K562 (cell line): ENCODE measurements around the gene IKZF3. TPM values are rescaled to one million over a fixed set of nuclear protein-coding genes. Genes with fewer than 3 reads are reported as not detected.
A peak's percentile ranks its signal among the peaks of the same experiment; 100 is the strongest.

Experiments used
- BDP1 ChIP-seq: IDR thresholded peaks from 3 replicates; pipeline ENCODE4 v1.6.1; 2011; ENCODE audit not compliant: insufficient read length, insufficient read depth
- FIP1L1 ChIP-seq: fragments of 200-400 bp; formaldehyde crosslinking; IDR thresholded peaks from 2 replicates; pipeline ENCODE4 v1.6.1; 2018; ENCODE audit warnings: mild to moderate bottlenecking, low read depth, low read length; ENCODE audit not compliant: poor library complexity, severe bottlenecking
- HEY1 ChIP-seq: fragments of 250-450 bp; sonication (Bioruptor Pico); IDR thresholded peaks from 2 replicates; pipeline ENCODE4 v1.5.0; 2020; ENCODE audit warnings: mild to moderate bottlenecking, moderate library complexity, borderline replicate concordance
- HLTF ChIP-seq: fragments of 450-650 bp; IDR thresholded peaks from 2 replicates; pipeline ENCODE4 v1.6.1; 2016
- NCOR1 ChIP-seq: fragments of 450-650 bp; IDR thresholded peaks from 2 replicates; pipeline ENCODE4 v1.6.1; 2016; ENCODE audit warnings: mild to moderate bottlenecking, moderate library complexity
- NRF1 ChIP-seq, 2 experiments: fragments of 450-650 bp; IDR thresholded peaks in 1 of 2; conservative IDR thresholded peaks in 1 of 2; 2 replicates each; pipeline ENCODE4 v1.6.1; 2014; ENCODE audit warnings: mild to moderate bottlenecking in 2 of 2
- SIX5 ChIP-seq, 2 experiments: IDR thresholded peaks; 2 replicates each; pipeline ENCODE4 v1.6.1; 2011; ENCODE audit warnings: low read length in 2 of 2, borderline replicate concordance in 1 of 2, low read depth in 1 of 2, mild to moderate bottlenecking in 1 of 2, moderate library complexity in 1 of 2; ENCODE audit not compliant: insufficient read depth in 1 of 2
- SMAD1 ChIP-seq: fragments of 150-350 bp; IDR thresholded peaks from 2 replicates; pipeline ENCODE4 v1.6.1; 2014; ENCODE audit warnings: low read length, low read depth; ENCODE audit not compliant: partially characterized antibody
- SRSF7 ChIP-seq: fragments of 200-400 bp; formaldehyde crosslinking; optimal IDR thresholded peaks from 2 replicates; pipeline ENCODE3; 2017; ENCODE audit warnings: mild to moderate bottlenecking, low read depth, low read length
- TAF9B ChIP-seq: fragments of 450-650 bp; IDR thresholded peaks from 2 replicates; pipeline ENCODE4 v1.6.1; 2018; ENCODE audit warnings: mild to moderate bottlenecking; ENCODE audit not compliant: partially characterized antibody
- TRIM28 ChIP-seq: fragments of 450-650 bp; IDR thresholded peaks from 2 replicates; pipeline ENCODE4 v1.6.1; 2017
- ZFP36 ChIP-seq: fragments of 150-350 bp; IDR thresholded peaks from 2 replicates; pipeline ENCODE4 v1.6.1; 2018; ENCODE audit warnings: low read length, low read depth; ENCODE audit not compliant: partially characterized antibody
- ZNF146 ChIP-seq: IDR thresholded peaks from one replicate; pipeline ENCODE4 v1.6.1; 2018; ENCODE audit warnings: missing compliant biosample characterization; ENCODE audit not compliant: unreplicated experiment
- ZNF551 ChIP-seq: fragments of 250-450 bp; sonication (Bioruptor Pico); IDR thresholded peaks from 2 replicates; pipeline ENCODE4 v1.5.0; 2021; ENCODE audit warnings: mild to moderate bottlenecking, moderate library complexity
- ZNF644 ChIP-seq: fragments of 200-800 bp; sonication (Bioruptor generic); IDR thresholded peaks from 2 replicates; pipeline ENCODE4 v1.6.1; 2016; ENCODE audit warnings: low read depth, missing genetic modification characterization, missing compliant biosample characterization
- ZNF778 ChIP-seq: fragments of 450-650 bp; formaldehyde crosslinking; IDR thresholded peaks from 2 replicates; pipeline ENCODE4 v1.4.0; 2020; ENCODE audit warnings: mild to moderate bottlenecking, moderate library complexity
- ZNF780A ChIP-seq: fragments of 250-450 bp; sonication (Bioruptor Pico); IDR thresholded peaks from 2 replicates; pipeline ENCODE4 v1.5.0; 2021; ENCODE audit warnings: mild to moderate bottlenecking
- polyA plus RNA-seq, 8 experiments: library from polyadenylated mRNA; depleted of rRNA in 4 of 8; stranded (reverse) in 5 of 8; unstranded in 3 of 8; fragments of >200 nt; fragmentation: Nextera tagmentation in 2 of 8; fragmentation: Illumina TruSeq in 1 of 8; extraction: Ambion mirVana in 2 of 8; extraction: Trizol in 1 of 8; gene quantifications; 2 replicates each; pipeline versions ENCODE4 v1.2.1 to v1.2.3, GENCODE V29; 2011 to 2014; ENCODE audit warnings: inconsistent platforms in 1 of 8, missing spikeins in 1 of 8
- total RNA-seq, 7 experiments: library from RNA; depleted of rRNA in 6 of 7; stranded (reverse); fragments of >200 nt in 6 of 7; fragmentation: Illumina TruSeq in 2 of 7; extraction: Trizol in 2 of 7; gene quantifications; 2 replicates each; pipeline versions ENCODE4 v1.2.1 to v1.2.3, GENCODE V29; 2011 to 2021; ENCODE audit warnings: low replicate concordance in 1 of 7
- TF ChIP-seq, protein P1 (sequence below): fragments of 250-450 bp; sonication (Bioruptor Pico); IDR thresholded peaks from 2 replicates; pipeline ENCODE4 v1.8.0; 2022; ENCODE audit warnings: moderate library complexity, mild to moderate bottlenecking, inconsistent platforms
- TF ChIP-seq, protein P2 (sequence below): IDR thresholded peaks from 2 replicates; pipeline ENCODE4 v1.6.1; 2012; ENCODE audit warnings: low read depth, low read length, improper control_type of control experiment, borderline replicate concordance
- TF ChIP-seq, protein P3 (sequence below): fragments of 450-650 bp; formaldehyde crosslinking; IDR thresholded peaks from 2 replicates; pipeline ENCODE4 v1.4.0; 2022; ENCODE audit warnings: mild to moderate bottlenecking, moderate library complexity
- TF ChIP-seq, protein P4 (sequence below): sonication (generic); formaldehyde crosslinking; IDR thresholded peaks from 2 replicates; pipeline ENCODE4 v1.8.0; 2022; ENCODE audit warnings: mild to moderate bottlenecking, missing genetic modification reagents, borderline replicate concordance
- TF ChIP-seq, protein P5 (sequence below): fragments of 250-450 bp; sonication (Bioruptor Pico); IDR thresholded peaks from 2 replicates; pipeline ENCODE4 v1.8.0; 2021; ENCODE audit warnings: moderate library complexity, mild to moderate bottlenecking, inconsistent platforms

Gene IKZF3
- total and polyA plus RNA-seq, 9 of the 15 experiments (the other 6 are each of a cell fraction or from before 2014, with no cell fraction given) = 0.06 to 1.6 (median 0.62) TPM

DNA sequence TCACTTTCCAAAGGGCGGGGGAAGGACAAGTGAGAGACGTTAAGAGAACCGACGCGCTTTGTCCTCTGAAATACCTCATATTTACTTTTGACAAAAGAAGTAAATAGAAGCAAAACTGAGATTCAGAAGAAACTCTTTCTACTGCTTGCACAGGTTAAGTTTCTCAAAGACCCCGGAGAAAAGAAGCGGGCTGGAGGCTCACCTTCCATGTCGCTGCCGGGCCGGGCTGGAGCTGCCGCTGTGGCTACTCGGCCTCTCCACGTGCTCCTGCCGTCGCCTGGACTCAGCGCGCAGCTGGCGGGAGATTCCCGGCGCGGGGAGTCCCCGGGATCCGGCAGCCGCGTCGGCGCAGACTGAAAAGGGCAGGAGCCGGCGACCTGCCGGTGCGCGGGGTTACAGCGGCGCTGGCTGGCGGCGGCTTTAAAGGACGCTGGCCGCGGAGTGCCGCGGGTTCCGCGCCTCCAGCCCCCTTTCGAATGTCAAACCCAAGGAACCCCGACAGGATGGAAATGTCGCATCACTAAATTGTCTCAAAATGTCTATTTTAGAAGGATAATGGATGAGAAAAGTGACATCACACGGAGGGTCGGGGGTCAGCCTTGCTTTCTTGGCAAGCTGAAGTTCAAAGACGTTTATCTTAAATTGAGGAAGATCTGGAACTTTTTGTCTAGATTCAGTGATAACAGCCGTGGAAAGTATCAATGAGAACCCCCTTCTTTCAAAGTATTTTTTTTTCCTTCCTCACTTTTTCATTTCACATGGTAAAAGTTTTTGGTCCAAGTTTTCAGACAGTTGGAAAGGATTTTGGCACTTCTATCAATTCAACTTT is at the start of gene IKZF3 (continued):
- TF ChIP-seq SMAD1 (no peak), NCOR1 (no peak), SRSF7 (no peak), ZNF780A (CRISPR knock-in tag) (no peak), TRIM28 (no peak), HLTF (no peak), ZNF778 (CRISPR knock-in tag) (no peak), SIX5 (IDR thresholded peaks at IDR 0.05; ENCODE audit: borderline replicate concordance in 1 of 2, insufficient read depth in 1 of 2, low read depth in 1 of 2, low read length in 2 of 2) (no peak), ZNF551 (CRISPR knock-in tag) (no peak), NRF1 (conservative IDR thresholded peaks at IDR 0.05 in 1 of 2, IDR thresholded peaks at IDR 0.05 in 1 of 2) (peak; percentile 81 to 85), BDP1 (no peak), ZFP36 (peak; percentile 38), ZNF146 (CRISPR knock-in tag) (no peak), ZNF644 (no peak), TAF9B (no peak), HEY1 (CRISPR knock-in tag) (no peak), FIP1L1 (no peak)
- TF ChIP-seq, protein P1, sequence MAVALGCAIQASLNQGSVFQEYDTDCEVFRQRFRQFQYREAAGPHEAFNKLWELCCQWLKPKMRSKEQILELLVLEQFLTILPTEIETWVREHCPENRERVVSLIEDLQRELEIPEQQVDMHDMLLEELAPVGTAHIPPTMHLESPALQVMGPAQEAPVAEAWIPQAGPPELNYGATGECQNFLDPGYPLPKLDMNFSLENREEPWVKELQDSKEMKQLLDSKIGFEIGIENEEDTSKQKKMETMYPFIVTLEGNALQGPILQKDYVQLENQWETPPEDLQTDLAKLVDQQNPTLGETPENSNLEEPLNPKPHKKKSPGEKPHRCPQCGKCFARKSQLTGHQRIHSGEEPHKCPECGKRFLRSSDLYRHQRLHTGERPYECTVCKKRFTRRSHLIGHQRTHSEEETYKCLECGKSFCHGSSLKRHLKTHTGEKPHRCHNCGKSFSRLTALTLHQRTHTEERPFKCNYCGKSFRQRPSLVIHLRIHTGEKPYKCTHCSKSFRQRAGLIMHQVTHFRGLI (CRISPR knock-in tag) = no peak
- TF ChIP-seq, protein P2, sequence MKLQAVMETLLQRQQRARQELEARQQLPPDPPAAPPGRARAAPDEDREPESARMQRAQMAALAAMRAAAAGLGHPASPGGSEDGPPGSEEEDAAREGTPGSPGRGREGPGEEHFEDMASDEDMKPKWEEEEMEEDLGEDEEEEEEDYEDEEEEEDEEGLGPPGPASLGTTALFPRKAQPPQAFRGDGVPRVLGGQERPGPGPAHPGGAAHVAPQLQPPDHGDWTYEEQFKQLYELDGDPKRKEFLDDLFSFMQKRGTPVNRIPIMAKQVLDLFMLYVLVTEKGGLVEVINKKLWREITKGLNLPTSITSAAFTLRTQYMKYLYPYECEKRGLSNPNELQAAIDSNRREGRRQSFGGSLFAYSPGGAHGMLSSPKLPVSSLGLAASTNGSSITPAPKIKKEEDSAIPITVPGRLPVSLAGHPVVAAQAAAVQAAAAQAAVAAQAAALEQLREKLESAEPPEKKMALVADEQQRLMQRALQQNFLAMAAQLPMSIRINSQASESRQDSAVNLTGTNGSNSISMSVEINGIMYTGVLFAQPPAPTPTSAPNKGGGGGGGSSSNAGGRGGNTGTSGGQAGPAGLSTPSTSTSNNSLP = no peak
- TF ChIP-seq, protein P3, sequence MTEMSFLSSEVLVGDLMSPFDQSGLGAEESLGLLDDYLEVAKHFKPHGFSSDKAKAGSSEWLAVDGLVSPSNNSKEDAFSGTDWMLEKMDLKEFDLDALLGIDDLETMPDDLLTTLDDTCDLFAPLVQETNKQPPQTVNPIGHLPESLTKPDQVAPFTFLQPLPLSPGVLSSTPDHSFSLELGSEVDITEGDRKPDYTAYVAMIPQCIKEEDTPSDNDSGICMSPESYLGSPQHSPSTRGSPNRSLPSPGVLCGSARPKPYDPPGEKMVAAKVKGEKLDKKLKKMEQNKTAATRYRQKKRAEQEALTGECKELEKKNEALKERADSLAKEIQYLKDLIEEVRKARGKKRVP = no peak
- TF ChIP-seq, protein P4, sequence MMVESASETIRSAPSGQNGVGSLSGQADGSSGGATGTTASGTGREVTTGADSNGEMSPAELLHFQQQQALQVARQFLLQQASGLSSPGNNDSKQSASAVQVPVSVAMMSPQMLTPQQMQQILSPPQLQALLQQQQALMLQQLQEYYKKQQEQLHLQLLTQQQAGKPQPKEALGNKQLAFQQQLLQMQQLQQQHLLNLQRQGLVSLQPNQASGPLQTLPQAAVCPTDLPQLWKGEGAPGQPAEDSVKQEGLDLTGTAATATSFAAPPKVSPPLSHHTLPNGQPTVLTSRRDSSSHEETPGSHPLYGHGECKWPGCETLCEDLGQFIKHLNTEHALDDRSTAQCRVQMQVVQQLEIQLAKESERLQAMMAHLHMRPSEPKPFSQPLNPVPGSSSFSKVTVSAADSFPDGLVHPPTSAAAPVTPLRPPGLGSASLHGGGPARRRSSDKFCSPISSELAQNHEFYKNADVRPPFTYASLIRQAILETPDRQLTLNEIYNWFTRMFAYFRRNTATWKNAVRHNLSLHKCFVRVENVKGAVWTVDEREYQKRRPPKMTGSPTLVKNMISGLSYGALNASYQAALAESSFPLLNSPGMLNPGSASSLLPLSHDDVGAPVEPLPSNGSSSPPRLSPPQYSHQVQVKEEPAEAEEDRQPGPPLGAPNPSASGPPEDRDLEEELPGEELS (CRISPR knock-in tag) = no peak
- TF ChIP-seq, protein P5, sequence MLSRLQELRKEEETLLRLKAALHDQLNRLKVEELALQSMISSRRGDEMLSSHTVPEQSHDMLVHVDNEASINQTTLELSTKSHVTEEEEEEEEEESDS (CRISPR knock-in tag) = no peak
